WTC11 (cell line): ENCODE measurements around the gene KLRK1. TPM values are rescaled to one million over a fixed set of nuclear protein-coding genes. Genes with fewer than 3 reads are reported as not detected.

Source experiments
- ATAC-seq: fragments of 200-7000 bp; cut with Tn5 transposase; 2 replicates; pipeline ENCODE4 v1.10.0; 2021; ENCODE audit warnings: mild to moderate bottlenecking, moderate library complexity
- CTCF ChIA-PET: fragments of 300-600 bp; sonication (Branson Sonifier 250); formaldehyde crosslinking; loops from one replicate; lab custom pipeline; 2021; ENCODE audit warnings: antibody characterized with exemption; lab: Charles Lee
- POLR2A ChIA-PET: fragments of 350-600 bp; sonication (Branson Sonifier 250); formaldehyde crosslinking; loops from one replicate; lab custom pipeline; 2021; ENCODE audit warnings: antibody characterized with exemption; lab: Charles Lee
- DNase-seq: peaks from one replicate; pipeline ENCODE4 v3.0.0; 2021; ENCODE audit warnings: low spot score
- H3K27ac Mint-ChIP-seq: 2 replicates; pipeline ENCODE4 v1.8.0; 2021; ENCODE audit warnings: mixed read lengths
- H3K27me3 Mint-ChIP-seq: 2 replicates; pipeline ENCODE4 v1.8.0; 2021; ENCODE audit warnings: low read depth, mild to moderate bottlenecking, moderate library complexity, mixed read lengths
- H3K36me3 Mint-ChIP-seq: 2 replicates; pipeline ENCODE4 v1.8.0; 2021; ENCODE audit warnings: mixed read lengths
- H3K4me1 Mint-ChIP-seq: 2 replicates; pipeline ENCODE4 v1.8.0; 2022; ENCODE audit warnings: mixed read lengths
- H3K4me3 Mint-ChIP-seq: 2 replicates; pipeline ENCODE4 v1.8.0; 2021; ENCODE audit warnings: mild to moderate bottlenecking, moderate library complexity, mixed read lengths
- H3K9me3 Mint-ChIP-seq: 2 replicates; pipeline ENCODE4 v1.8.0; 2021; ENCODE audit warnings: mixed read lengths
- ATF1 ChIP-seq: sonication (generic); formaldehyde crosslinking; IDR thresholded peaks from 2 replicates; pipeline ENCODE4 v1.8.1; 2023; ENCODE audit warnings: mild to moderate bottlenecking, moderate library complexity, missing genetic modification reagents
- ESRRA ChIP-seq: sonication (generic); formaldehyde crosslinking; IDR thresholded peaks from 2 replicates; pipeline ENCODE4 v1.8.1; 2022; ENCODE audit warnings: mild to moderate bottlenecking, missing genetic modification reagents, borderline replicate concordance
- ETV6 ChIP-seq: sonication (generic); formaldehyde crosslinking; IDR thresholded peaks from 2 replicates; pipeline ENCODE4 v1.8.1; 2022; ENCODE audit warnings: mild to moderate bottlenecking, missing genetic modification reagents
- FOXK1 ChIP-seq: sonication (generic); formaldehyde crosslinking; IDR thresholded peaks from 2 replicates; pipeline ENCODE4 v1.8.0; 2022; ENCODE audit warnings: mild to moderate bottlenecking, moderate library complexity, missing genetic modification reagents
- JAZF1 ChIP-seq: fragments of 250-450 bp; sonication (Bioruptor Pico); IDR thresholded peaks from 2 replicates; pipeline ENCODE4 v1.9.0; 2021; ENCODE audit warnings: moderate library complexity, mild to moderate bottlenecking, inconsistent platforms
- TCF7 ChIP-seq: sonication (generic); formaldehyde crosslinking; IDR thresholded peaks from 2 replicates; pipeline ENCODE4 v1.8.0; 2022; ENCODE audit warnings: mild to moderate bottlenecking, low read depth, missing genetic modification reagents, moderate library complexity
- TEAD1 ChIP-seq: sonication (generic); formaldehyde crosslinking; IDR thresholded peaks from 2 replicates; pipeline ENCODE4 v1.8.0; 2022; ENCODE audit warnings: mild to moderate bottlenecking, missing genetic modification reagents
- ZBTB21 ChIP-seq: sonication (generic); formaldehyde crosslinking; IDR thresholded peaks from 2 replicates; pipeline ENCODE4 v1.8.1; 2023; ENCODE audit warnings: mild to moderate bottlenecking, missing genetic modification reagents, borderline replicate concordance
- total RNA-seq: library from RNA; stranded (reverse); gene quantifications from 3 replicates; pipeline ENCODE4 v1.2.3, GENCODE V29; 2021
- TF ChIP-seq, protein P1 (sequence below): fragments of 250-450 bp; sonication (Bioruptor Pico); IDR thresholded peaks from 2 replicates; pipeline ENCODE4 v1.8.0; 2021; ENCODE audit warnings: mild to moderate bottlenecking
- TF ChIP-seq, protein P2 (sequence below): sonication (generic); formaldehyde crosslinking; IDR thresholded peaks from 2 replicates; pipeline ENCODE4 v1.8.1; 2022; ENCODE audit warnings: low read depth, mild to moderate bottlenecking, moderate library complexity, missing genetic modification reagents, borderline replicate concordance
- TF ChIP-seq, protein P3 (sequence below): sonication (generic); formaldehyde crosslinking; IDR thresholded peaks from 2 replicates; pipeline ENCODE4 v1.8.1; 2023; ENCODE audit warnings: mild to moderate bottlenecking, missing genetic modification reagents, borderline replicate concordance
- TF ChIP-seq, protein P4 (sequence below): sonication (generic); formaldehyde crosslinking; IDR thresholded peaks from 2 replicates; pipeline ENCODE4 v1.8.1; 2023; ENCODE audit warnings: mild to moderate bottlenecking, moderate library complexity, missing genetic modification reagents
- TF ChIP-seq, protein P5 (sequence below): fragments of 250-450 bp; sonication (Bioruptor Pico); IDR thresholded peaks from 2 replicates; pipeline ENCODE4 v1.9.0; 2021; ENCODE audit warnings: mild to moderate bottlenecking
- TF ChIP-seq, protein P6 (sequence below): sonication (generic); formaldehyde crosslinking; IDR thresholded peaks from 2 replicates; pipeline ENCODE4 v1.8.1; 2022; ENCODE audit warnings: low read depth, missing genetic modification reagents, borderline replicate concordance
- TF ChIP-seq, protein P7 (sequence below): sonication (generic); formaldehyde crosslinking; IDR thresholded peaks from 2 replicates; pipeline ENCODE4 v1.8.1; 2023; ENCODE audit warnings: mild to moderate bottlenecking, missing genetic modification reagents

The KLRK1 gene
- total RNA-seq, 1 experiment from 2014 or later, result 0.15 TPM

DNA sequence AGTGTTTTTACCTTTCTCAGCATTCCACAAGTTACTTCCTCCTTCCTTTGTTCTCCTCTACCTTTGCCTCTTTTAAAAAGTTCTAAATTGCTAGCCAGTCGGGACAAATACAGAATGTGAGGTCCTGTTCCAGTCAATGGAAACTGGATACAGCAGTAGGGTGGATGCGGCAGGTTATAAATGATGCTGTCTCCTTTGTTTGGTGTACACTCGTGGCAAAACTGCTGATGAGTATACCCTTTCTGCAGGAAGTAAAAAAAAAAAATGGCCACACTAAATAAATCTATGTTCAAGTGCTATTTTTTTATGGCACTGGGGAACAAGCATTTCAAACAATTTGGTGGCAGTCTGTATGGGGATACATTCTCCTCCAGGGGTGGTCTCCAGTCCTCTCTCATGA is 27.5 kb downstream of the KLRK1 start (continued):
- TF ChIP-seq, protein P1, sequence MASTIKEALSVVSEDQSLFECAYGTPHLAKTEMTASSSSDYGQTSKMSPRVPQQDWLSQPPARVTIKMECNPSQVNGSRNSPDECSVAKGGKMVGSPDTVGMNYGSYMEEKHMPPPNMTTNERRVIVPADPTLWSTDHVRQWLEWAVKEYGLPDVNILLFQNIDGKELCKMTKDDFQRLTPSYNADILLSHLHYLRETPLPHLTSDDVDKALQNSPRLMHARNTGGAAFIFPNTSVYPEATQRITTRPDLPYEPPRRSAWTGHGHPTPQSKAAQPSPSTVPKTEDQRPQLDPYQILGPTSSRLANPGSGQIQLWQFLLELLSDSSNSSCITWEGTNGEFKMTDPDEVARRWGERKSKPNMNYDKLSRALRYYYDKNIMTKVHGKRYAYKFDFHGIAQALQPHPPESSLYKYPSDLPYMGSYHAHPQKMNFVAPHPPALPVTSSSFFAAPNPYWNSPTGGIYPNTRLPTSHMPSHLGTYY (CRISPR knock-in tag), result no peak
- TF ChIP-seq ATF1 (no peak), TEAD1 (CRISPR knock-in tag) (no peak)
- TF ChIP-seq, all 79 proteins: peak for 0

DNA sequence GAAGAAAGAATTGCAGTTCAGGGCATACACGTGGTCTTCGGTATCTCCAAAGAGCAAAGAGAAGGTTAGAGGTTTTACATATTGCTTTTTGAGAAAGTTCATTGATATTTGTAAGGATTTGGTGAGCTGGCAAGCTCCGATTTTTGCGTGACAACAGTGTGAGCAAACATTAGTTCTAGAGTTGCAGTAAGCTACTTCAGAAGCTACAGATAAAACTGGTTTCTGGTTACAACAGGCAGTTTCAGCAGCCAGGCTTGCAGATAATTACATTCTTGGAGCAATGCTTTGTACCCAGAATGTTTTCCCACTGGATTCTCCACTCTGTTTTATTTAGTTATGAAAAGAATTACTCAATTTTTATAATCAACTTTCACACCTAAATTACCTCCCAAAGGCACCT is 28.2 kb downstream of the KLRK1 start:
- Mint-ChIP-seq H3K27me3 (no peaks in the 10 kb centered on the region), H3K36me3 (peaks cover 14% of the 10 kb centered on the region), H3K4me1 (peaks cover 28% of the 10 kb centered on the region), H3K27ac (peak overlapping the region; percentile 88)
- TF ChIP-seq ETV6 (CRISPR knock-in tag), result no peak
- TF ChIP-seq JAZF1 (CRISPR knock-in tag), result no peak
- TF ChIP-seq, protein P2, sequence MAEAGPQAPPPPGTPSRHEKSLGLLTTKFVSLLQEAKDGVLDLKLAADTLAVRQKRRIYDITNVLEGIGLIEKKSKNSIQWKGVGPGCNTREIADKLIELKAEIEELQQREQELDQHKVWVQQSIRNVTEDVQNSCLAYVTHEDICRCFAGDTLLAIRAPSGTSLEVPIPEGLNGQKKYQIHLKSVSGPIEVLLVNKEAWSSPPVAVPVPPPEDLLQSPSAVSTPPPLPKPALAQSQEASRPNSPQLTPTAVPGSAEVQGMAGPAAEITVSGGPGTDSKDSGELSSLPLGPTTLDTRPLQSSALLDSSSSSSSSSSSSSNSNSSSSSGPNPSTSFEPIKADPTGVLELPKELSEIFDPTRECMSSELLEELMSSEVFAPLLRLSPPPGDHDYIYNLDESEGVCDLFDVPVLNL, result no peak
- TF ChIP-seq, protein P3, sequence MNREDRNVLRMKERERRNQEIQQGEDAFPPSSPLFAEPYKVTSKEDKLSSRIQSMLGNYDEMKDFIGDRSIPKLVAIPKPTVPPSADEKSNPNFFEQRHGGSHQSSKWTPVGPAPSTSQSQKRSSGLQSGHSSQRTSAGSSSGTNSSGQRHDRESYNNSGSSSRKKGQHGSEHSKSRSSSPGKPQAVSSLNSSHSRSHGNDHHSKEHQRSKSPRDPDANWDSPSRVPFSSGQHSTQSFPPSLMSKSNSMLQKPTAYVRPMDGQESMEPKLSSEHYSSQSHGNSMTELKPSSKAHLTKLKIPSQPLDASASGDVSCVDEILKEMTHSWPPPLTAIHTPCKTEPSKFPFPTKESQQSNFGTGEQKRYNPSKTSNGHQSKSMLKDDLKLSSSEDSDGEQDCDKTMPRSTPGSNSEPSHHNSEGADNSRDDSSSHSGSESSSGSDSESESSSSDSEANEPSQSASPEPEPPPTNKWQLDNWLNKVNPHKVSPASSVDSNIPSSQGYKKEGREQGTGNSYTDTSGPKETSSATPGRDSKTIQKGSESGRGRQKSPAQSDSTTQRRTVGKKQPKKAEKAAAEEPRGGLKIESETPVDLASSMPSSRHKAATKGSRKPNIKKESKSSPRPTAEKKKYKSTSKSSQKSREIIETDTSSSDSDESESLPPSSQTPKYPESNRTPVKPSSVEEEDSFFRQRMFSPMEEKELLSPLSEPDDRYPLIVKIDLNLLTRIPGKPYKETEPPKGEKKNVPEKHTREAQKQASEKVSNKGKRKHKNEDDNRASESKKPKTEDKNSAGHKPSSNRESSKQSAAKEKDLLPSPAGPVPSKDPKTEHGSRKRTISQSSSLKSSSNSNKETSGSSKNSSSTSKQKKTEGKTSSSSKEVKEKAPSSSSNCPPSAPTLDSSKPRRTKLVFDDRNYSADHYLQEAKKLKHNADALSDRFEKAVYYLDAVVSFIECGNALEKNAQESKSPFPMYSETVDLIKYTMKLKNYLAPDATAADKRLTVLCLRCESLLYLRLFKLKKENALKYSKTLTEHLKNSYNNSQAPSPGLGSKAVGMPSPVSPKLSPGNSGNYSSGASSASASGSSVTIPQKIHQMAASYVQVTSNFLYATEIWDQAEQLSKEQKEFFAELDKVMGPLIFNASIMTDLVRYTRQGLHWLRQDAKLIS (CRISPR knock-in tag), result no peak
- TF ChIP-seq, protein P4, sequence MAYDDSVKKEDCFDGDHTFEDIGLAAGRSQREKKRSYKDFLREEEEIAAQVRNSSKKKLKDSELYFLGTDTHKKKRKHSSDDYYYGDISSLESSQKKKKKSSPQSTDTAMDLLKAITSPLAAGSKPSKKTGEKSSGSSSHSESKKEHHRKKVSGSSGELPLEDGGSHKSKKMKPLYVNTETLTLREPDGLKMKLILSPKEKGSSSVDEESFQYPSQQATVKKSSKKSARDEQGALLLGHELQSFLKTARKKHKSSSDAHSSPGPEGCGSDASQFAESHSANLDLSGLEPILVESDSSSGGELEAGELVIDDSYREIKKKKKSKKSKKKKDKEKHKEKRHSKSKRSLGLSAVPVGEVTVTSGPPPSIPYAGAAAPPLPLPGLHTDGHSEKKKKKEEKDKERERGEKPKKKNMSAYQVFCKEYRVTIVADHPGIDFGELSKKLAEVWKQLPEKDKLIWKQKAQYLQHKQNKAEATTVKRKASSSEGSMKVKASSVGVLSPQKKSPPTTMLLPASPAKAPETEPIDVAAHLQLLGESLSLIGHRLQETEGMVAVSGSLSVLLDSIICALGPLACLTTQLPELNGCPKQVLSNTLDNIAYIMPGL, result no peak
- TF ChIP-seq, all 79 proteins: peak for 0
- Mint-ChIP-seq H3K9me3 (peaks cover 16% of the 10 kb centered on the region), H3K4me3 (peak overlapping the region; percentile 12)
- CTCF ChIA-PET, result no interaction called here
- ATAC-seq (no peak), DNase-seq (no peak)
- POLR2A ChIA-PET, result no interaction called here

DNA sequence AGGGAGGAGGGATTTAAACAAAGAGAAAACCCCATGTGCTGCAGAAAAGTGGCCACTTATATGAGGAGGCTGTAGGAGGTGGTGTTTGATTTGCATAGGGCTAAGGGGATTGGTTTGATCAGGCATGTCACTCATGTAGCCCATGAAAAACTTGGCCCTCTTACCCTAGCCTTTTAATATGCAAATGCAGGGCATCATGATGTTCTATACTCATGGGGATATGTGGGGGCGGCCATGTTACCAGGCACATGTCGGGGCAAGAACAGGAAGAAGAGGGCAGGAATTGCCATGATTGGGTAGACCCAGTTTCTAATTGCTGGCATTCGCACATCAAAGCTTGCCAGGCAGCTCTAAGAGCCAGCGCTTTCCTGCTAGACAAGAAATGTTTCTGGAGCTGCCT is 28.8 kb downstream of the KLRK1 start:
- no peak for DNase-seq
- peaks cover 28% of the 10 kb centered on the region for H3K4me1 Mint-ChIP-seq

More for the DNA sequence above, 28.8 kb downstream of the KLRK1 start:
- CTCF ChIA-PET, result no interaction called here
- Mint-ChIP-seq H3K4me3 (peak overlapping the region; percentile 12; the same call in 1 of the 2 replicates), H3K9me3 (peaks cover 16% of the 10 kb centered on the region), H3K27ac (peak overlapping the region; percentile 88), H3K36me3 (peaks cover 14% of the 10 kb centered on the region), H3K27me3 (no peaks in the 10 kb centered on the region)
- POLR2A ChIA-PET, result no interaction called here
- TF ChIP-seq, protein P5, sequence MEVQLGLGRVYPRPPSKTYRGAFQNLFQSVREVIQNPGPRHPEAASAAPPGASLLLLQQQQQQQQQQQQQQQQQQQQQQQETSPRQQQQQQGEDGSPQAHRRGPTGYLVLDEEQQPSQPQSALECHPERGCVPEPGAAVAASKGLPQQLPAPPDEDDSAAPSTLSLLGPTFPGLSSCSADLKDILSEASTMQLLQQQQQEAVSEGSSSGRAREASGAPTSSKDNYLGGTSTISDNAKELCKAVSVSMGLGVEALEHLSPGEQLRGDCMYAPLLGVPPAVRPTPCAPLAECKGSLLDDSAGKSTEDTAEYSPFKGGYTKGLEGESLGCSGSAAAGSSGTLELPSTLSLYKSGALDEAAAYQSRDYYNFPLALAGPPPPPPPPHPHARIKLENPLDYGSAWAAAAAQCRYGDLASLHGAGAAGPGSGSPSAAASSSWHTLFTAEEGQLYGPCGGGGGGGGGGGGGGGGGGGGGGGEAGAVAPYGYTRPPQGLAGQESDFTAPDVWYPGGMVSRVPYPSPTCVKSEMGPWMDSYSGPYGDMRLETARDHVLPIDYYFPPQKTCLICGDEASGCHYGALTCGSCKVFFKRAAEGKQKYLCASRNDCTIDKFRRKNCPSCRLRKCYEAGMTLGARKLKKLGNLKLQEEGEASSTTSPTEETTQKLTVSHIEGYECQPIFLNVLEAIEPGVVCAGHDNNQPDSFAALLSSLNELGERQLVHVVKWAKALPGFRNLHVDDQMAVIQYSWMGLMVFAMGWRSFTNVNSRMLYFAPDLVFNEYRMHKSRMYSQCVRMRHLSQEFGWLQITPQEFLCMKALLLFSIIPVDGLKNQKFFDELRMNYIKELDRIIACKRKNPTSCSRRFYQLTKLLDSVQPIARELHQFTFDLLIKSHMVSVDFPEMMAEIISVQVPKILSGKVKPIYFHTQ (CRISPR knock-in tag), result no peak
- TF ChIP-seq FOXK1 (CRISPR knock-in tag) (no peak), TCF7 (CRISPR knock-in tag) (no peak), ZBTB21 (CRISPR knock-in tag) (no peak), ESRRA (CRISPR knock-in tag) (no peak)
- TF ChIP-seq, protein P6, sequence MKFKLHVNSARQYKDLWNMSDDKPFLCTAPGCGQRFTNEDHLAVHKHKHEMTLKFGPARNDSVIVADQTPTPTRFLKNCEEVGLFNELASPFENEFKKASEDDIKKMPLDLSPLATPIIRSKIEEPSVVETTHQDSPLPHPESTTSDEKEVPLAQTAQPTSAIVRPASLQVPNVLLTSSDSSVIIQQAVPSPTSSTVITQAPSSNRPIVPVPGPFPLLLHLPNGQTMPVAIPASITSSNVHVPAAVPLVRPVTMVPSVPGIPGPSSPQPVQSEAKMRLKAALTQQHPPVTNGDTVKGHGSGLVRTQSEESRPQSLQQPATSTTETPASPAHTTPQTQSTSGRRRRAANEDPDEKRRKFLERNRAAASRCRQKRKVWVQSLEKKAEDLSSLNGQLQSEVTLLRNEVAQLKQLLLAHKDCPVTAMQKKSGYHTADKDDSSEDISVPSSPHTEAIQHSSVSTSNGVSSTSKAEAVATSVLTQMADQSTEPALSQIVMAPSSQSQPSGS (CRISPR knock-in tag), result no peak
- TF ChIP-seq, protein P7, sequence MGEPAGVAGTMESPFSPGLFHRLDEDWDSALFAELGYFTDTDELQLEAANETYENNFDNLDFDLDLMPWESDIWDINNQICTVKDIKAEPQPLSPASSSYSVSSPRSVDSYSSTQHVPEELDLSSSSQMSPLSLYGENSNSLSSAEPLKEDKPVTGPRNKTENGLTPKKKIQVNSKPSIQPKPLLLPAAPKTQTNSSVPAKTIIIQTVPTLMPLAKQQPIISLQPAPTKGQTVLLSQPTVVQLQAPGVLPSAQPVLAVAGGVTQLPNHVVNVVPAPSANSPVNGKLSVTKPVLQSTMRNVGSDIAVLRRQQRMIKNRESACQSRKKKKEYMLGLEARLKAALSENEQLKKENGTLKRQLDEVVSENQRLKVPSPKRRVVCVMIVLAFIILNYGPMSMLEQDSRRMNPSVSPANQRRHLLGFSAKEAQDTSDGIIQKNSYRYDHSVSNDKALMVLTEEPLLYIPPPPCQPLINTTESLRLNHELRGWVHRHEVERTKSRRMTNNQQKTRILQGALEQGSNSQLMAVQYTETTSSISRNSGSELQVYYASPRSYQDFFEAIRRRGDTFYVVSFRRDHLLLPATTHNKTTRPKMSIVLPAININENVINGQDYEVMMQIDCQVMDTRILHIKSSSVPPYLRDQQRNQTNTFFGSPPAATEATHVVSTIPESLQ (CRISPR knock-in tag), result no peak
- peak; percentile 47 for ATAC-seq
